DND-41 (cell line): ENCODE measurements around the gene ARMC9.

Source experiments
- EZH2 ChIP-seq: IDR thresholded peaks from 3 replicates; pipeline ENCODE4 v1.6.1; 2012; ENCODE audit warnings: borderline replicate concordance, low read depth, mild to moderate bottlenecking, moderate library complexity, low read length, inconsistent platforms; ENCODE audit not compliant: severe bottlenecking
- TF ChIP-seq, protein P1 (sequence below): IDR thresholded peaks from 2 replicates; pipeline ENCODE4 v1.5.1; 2012; ENCODE audit warnings: borderline replicate concordance, low read length, moderate library complexity, mild to moderate bottlenecking; ENCODE audit not compliant: poor library complexity, severe bottlenecking; ENCODE audit errors: extremely low read depth

- TF ChIP-seq, protein P1, sequence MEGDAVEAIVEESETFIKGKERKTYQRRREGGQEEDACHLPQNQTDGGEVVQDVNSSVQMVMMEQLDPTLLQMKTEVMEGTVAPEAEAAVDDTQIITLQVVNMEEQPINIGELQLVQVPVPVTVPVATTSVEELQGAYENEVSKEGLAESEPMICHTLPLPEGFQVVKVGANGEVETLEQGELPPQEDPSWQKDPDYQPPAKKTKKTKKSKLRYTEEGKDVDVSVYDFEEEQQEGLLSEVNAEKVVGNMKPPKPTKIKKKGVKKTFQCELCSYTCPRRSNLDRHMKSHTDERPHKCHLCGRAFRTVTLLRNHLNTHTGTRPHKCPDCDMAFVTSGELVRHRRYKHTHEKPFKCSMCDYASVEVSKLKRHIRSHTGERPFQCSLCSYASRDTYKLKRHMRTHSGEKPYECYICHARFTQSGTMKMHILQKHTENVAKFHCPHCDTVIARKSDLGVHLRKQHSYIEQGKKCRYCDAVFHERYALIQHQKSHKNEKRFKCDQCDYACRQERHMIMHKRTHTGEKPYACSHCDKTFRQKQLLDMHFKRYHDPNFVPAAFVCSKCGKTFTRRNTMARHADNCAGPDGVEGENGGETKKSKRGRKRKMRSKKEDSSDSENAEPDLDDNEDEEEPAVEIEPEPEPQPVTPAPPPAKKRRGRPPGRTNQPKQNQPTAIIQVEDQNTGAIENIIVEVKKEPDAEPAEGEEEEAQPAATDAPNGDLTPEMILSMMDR, result no peak
- TF ChIP-seq EZH2, result no peak
These were observed 633 bp upstream of the ARMC9 start for GRCh38 chr2:231197706-231198290.
